GM12878 (cell line): ENCODE results near the gene RASAL2. TPM values are rescaled to one million over a fixed set of nuclear protein-coding genes. Genes with fewer than 3 reads are reported as not detected.

Experiments
- ATAC-seq: fragments of 200-7000 bp; cut with Tn5 transposase; 3 replicates; pipeline ENCODE4 v1.9.1; 2020; ENCODE audit warnings: mild to moderate bottlenecking, moderate library complexity
- BruUV-seq: library from RNA; stranded (reverse); fragments of 400-500 nt; replicated peaks from 2 replicates; lab custom pipeline; 2021; lab: Mats Ljungman, UMichigan
- CTCF ChIA-PET: fragments of 300-600 bp; sonication (Branson Sonifier 250); formaldehyde crosslinking; extraction: SDS; loops from one replicate; lab custom pipeline; 2021; ENCODE audit warnings: inconsistent platforms; lab: Yijun Ruan, JAX
- POLR2A ChIA-PET: fragments of 350-600 bp; formaldehyde crosslinking; extraction: SDS; loops from one replicate; lab custom pipeline; 2021; ENCODE audit warnings: inconsistent platforms; lab: Charles Lee
- RAD21 ChIA-PET: fragments of 300-600 bp; sonication (Branson Sonifier 250); formaldehyde crosslinking; loops from one replicate; lab custom pipeline; 2023; ENCODE audit warnings: antibody characterized with exemption; ENCODE audit not compliant: unreplicated experiment; lab: Charles Lee
- SMC1A ChIA-PET: fragments of 300-600 bp; sonication (Branson Sonifier 250); formaldehyde crosslinking; loops from one replicate; lab custom pipeline; 2023; ENCODE audit not compliant: unreplicated experiment, uncharacterized antibody; lab: Charles Lee
- DNase-seq: peaks from one replicate; pipeline ENCODE4 v3.0.0-alpha.2; 2011; ENCODE audit warnings: low read depth, low spot score
- FAIRE-seq: peaks from 3 replicates; lab custom pipeline; 2011; peaks lifted over from hg19 to GRCh38; lab: Jason Lieb, UNC
- H2AFZ ChIP-seq: 2 replicates; pipeline ENCODE4 v1.6.0; 2011; ENCODE audit warnings: low read depth, low read length, control low read depth; ENCODE audit not compliant: control insufficient read depth
- H3K27ac ChIP-seq: 2 replicates; pipeline ENCODE4 v1.5.1; 2011; ENCODE audit warnings: control low read depth; ENCODE audit not compliant: control insufficient read depth, insufficient read depth
- H3K27me3 ChIP-seq, 2 experiments: replicated peaks in 1 of 2; 2 replicates each; pipeline versions ENCODE4 v1.6.0 to v1.6.1; 2011; ENCODE audit warnings: low read length in 1 of 2; ENCODE audit not compliant: control insufficient read depth in 2 of 2, insufficient read depth in 2 of 2
- H3K36me3 ChIP-seq, 2 experiments: 2 replicates each; pipeline ENCODE4 v1.5.1; 2011; ENCODE audit warnings: low read length in 1 of 2; ENCODE audit not compliant: control insufficient read depth in 2 of 2, insufficient read depth in 2 of 2
- H3K4me1 ChIP-seq: 2 replicates; pipeline ENCODE4 v1.6.1; 2011; ENCODE audit warnings: mild to moderate bottlenecking, low read length, moderate library complexity, mixed read lengths; ENCODE audit not compliant: control insufficient read depth, insufficient read depth
- H3K4me2 ChIP-seq: 2 replicates; pipeline ENCODE4 v1.6.0; 2011; ENCODE audit warnings: control low read depth; ENCODE audit not compliant: control insufficient read depth, insufficient read depth
- H3K4me3 ChIP-seq: fragments of 200-600 bp; sonication (generic); 2 replicates; pipeline ENCODE4 v1.5.1; 2016
- H3K79me2 ChIP-seq: 2 replicates; pipeline ENCODE4 v1.6.0; 2011; ENCODE audit warnings: low read length; ENCODE audit not compliant: control insufficient read depth, insufficient read depth
- H3K9ac ChIP-seq: 2 replicates; pipeline ENCODE4 v1.8.0; 2011; ENCODE audit warnings: low read length, control low read depth, mixed read lengths; ENCODE audit not compliant: control insufficient read depth, insufficient read depth
- H3K9me3 ChIP-seq: replicated peaks from 3 replicates; pipeline ENCODE4 v1.5.1; 2011; ENCODE audit warnings: mild to moderate bottlenecking, low read length; ENCODE audit not compliant: control insufficient read depth, insufficient read depth
- H4K20me1 ChIP-seq: 2 replicates; pipeline ENCODE4 v1.6.0; 2011; ENCODE audit not compliant: control insufficient read depth, insufficient read depth
- ASH2L ChIP-seq: fragments of 300-600, 200-600 bp; sonication (generic); IDR thresholded peaks from 2 replicates; pipeline ENCODE4 v1.6.1; 2017; ENCODE audit warnings: low read depth, mild to moderate bottlenecking, borderline replicate concordance
- EZH2 ChIP-seq: IDR thresholded peaks from 2 replicates; pipeline ENCODE4 v1.6.1; 2012; ENCODE audit warnings: low read depth, mild to moderate bottlenecking, control low read depth, inconsistent platforms, low read length, borderline replicate concordance; ENCODE audit not compliant: control insufficient read depth
- HDAC6 ChIP-seq: fragments of 200-600 bp; sonication (generic); IDR thresholded peaks from one replicate; pipeline ENCODE4 v1.8.0; 2017; ENCODE audit warnings: antibody characterized with exemption; ENCODE audit not compliant: unreplicated experiment
- KLF5 ChIP-seq: fragments of 450-650 bp; IDR thresholded peaks from 2 replicates; pipeline ENCODE4 v1.6.1; 2014; ENCODE audit warnings: mild to moderate bottlenecking; ENCODE audit not compliant: partially characterized antibody
- MTA2 ChIP-seq: fragments of 450-650 bp; IDR thresholded peaks from 2 replicates; pipeline ENCODE4 v1.6.1; 2016; ENCODE audit warnings: low read depth, mild to moderate bottlenecking, moderate library complexity
- MYC ChIP-seq: IDR thresholded peaks from 2 replicates; pipeline ENCODE4 v1.6.1; 2011; ENCODE audit warnings: mild to moderate bottlenecking, low read length, moderate library complexity, inconsistent platforms; ENCODE audit not compliant: insufficient read depth, insufficient replicate concordance, insufficient read length, severe bottlenecking
- NR2F1 ChIP-seq: fragments of 450-650 bp; conservative IDR thresholded peaks from 2 replicates; pipeline ENCODE4 v1.6.1; 2017; ENCODE audit warnings: mild to moderate bottlenecking
- POU2F2 ChIP-seq: IDR thresholded peaks from 3 replicates; pipeline ENCODE4 v1.6.1; 2011; ENCODE audit warnings: low read depth, mild to moderate bottlenecking, low read length, borderline replicate concordance
- SRF ChIP-seq, 2 experiments: IDR thresholded peaks; 2 replicates each; pipeline ENCODE4 v1.6.1; 2011; ENCODE audit warnings: low read depth in 2 of 2, low read length in 2 of 2, mild to moderate bottlenecking in 1 of 2, moderate library complexity in 1 of 2
- in situ Hi-C: fragments of 300-500 bp; cut with MboI; formaldehyde crosslinking; loops from 9 replicates; pipeline ENCODE4 v1.14.3; 2018; ENCODE audit warnings: mixed read lengths
- intact Hi-C: fragments of 100-400 bp; cut with micrococcal nuclease; formaldehyde crosslinking; loops from one replicate; pipeline ENCODE4 v1.14.2; 2022; ENCODE audit not compliant: unreplicated experiment
- polyA plus RNA-seq, 11 experiments: library from polyadenylated mRNA; depleted of rRNA in 4 of 11; unstranded in 6 of 11; stranded (reverse) in 5 of 11; fragments of >200 nt; fragmentation: Nextera tagmentation in 4 of 11; fragmentation: Illumina TruSeq in 1 of 11; extraction: Ambion mirVana in 4 of 11; extraction: Trizol in 1 of 11; gene quantifications; 1 replicate in 1 of 11; 2 replicates in 10 of 11; pipeline versions ENCODE4 v1.2.1 to v1.2.3, GENCODE V29; 2011 to 2016; ENCODE audit warnings: inconsistent platforms in 2 of 11, missing spikeins in 2 of 11, low read depth in 1 of 11
- total RNA-seq, 4 experiments: library from RNA; depleted of rRNA in 3 of 4; stranded (reverse); fragments of >200 nt in 3 of 4; fragmentation: Illumina TruSeq in 1 of 4; extraction: Trizol in 1 of 4; gene quantifications; 2 replicates each; pipeline versions ENCODE4 v1.2.1 to v1.2.3, GENCODE V29; 2013 to 2021

The RASAL2 gene
- total and polyA plus RNA-seq, 10 of the 15 experiments (the other 5 are each of a cell fraction or from before 2014, with no cell fraction given), result 0.02 to 6.9 (median 0.17) TPM; not detected in 1

- H2AFZ ChIP-seq, result no peak overlapping the region
- no peak for ATAC-seq
- intact Hi-C loops, result no loop called here
- in situ Hi-C loops, result no loop called here
- no peaks in the 10 kb centered on the region for H3K36me3 ChIP-seq
- H3K4me3 ChIP-seq, result no peak overlapping the region
- ChIA-PET RAD21 (interaction anchor here (1.0 to 1.8 kb wide), 2 partner anchors 12 to 94 kb away, joined by 3 to 4 read pairs; no protein-coding TSS in a partner anchor), SMC1A (interaction anchor here (0.7 to 1.7 kb wide), 3 partner anchors 10 to 20 kb away, joined by 3 read pairs; no protein-coding TSS in a partner anchor), POLR2A (no interaction called here), CTCF (interaction anchor here (1.5 kb wide), 1 partner anchor 70 kb away, joined by 4 read pairs; no protein-coding TSS in a partner anchor)
- no peak overlapping the region for H3K27ac ChIP-seq
- TF ChIP-seq NR2F1 (no peak), MTA2 (no peak), ASH2L (no peak), HDAC6 (no peak), KLF5 (no peak), POU2F2 (no peak), EZH2 (no peak), MYC (no peak), SRF (IDR thresholded peaks at IDR 0.05; ENCODE audit: low read depth in 2 of 2, low read length in 2 of 2) (no peak)
- no peaks in the 10 kb centered on the region for H4K20me1 ChIP-seq
- H3K4me2 ChIP-seq, result no peak overlapping the region
- H3K79me2 ChIP-seq, result no peaks in the 10 kb centered on the region
- H3K9me3 ChIP-seq, result no peaks in the 10 kb centered on the region
- FAIRE-seq, result no peak
- H3K4me1 ChIP-seq, result no peaks in the 10 kb centered on the region
- DNase-seq, result no peak
- BruUV-seq, result no TSS peak
- no peak overlapping the region for H3K9ac ChIP-seq
- H3K27me3 ChIP-seq, result no peaks in the 10 kb centered on the region
These were observed 32.4 kb downstream of the RASAL2 start for GRCh38 chr1:178126261-178126660.
